Esophagus muscularis mucosa (tissue), 4 donors: ENCODE results near the gene MAMLD1. TPM values are rescaled to one million over a fixed set of nuclear protein-coding genes. Genes with fewer than 3 reads are reported as not detected.

Experiments used
- DNase-seq: peaks from one replicate; pipeline ENCODE4 v3.0.0-alpha.2; 2017; ENCODE audit errors: extremely low spot score
- H3K27ac ChIP-seq, 4 donors: fragments of 200-600 bp; sonication (generic); replicated peaks in 1 of 4; 1 replicate in 3 of 4; 2 replicates in 1 of 4; pipeline ENCODE4 v1.5.1; 2016 to 2019; ENCODE audit warnings: mild to moderate bottlenecking in 1 of 4
- H3K27me3 ChIP-seq, 4 donors: fragments of 200-600 bp; sonication (generic); one replicate each; pipeline versions ENCODE4 v1.5.1 to v1.6.0; 2016 to 2019
- H3K36me3 ChIP-seq, 4 donors: fragments of 200-600 bp; sonication (generic); one replicate each; pipeline ENCODE4 v1.5.1; 2016 to 2019
- H3K4me1 ChIP-seq, 4 donors: fragments of 200-600 bp; sonication (generic); one replicate each; pipeline ENCODE4 v1.5.1; 2016 to 2019
- H3K4me3 ChIP-seq, 4 donors: fragments of 200-600 bp; sonication (generic); 1 replicate in 2 of 4; 2 replicates in 2 of 4; pipeline ENCODE4 v1.5.1; 2016 to 2019; ENCODE audit warnings: mild to moderate bottlenecking in 4 of 4, moderate library complexity in 1 of 4
- H3K9me3 ChIP-seq, 4 donors: fragments of 200-600 bp; sonication (generic); 1 replicate in 3 of 4; 2 replicates in 1 of 4; pipeline ENCODE4 v1.5.1; 2016 to 2019
- EP300 ChIP-seq: sonication (generic); formaldehyde crosslinking; IDR thresholded peaks from one replicate; pipeline ENCODE4 v1.6.1; 2017; ENCODE audit warnings: antibody characterized with exemption
- POLR2A ChIP-seq: fragments of 450-650 bp; IDR thresholded peaks from one replicate; pipeline ENCODE4 v1.6.1; 2017; ENCODE audit warnings: antibody characterized with exemption, moderate library complexity, mild to moderate bottlenecking, low read depth
- POLR2AphosphoS5 ChIP-seq, 2 donors: sonication (generic); formaldehyde crosslinking; IDR thresholded peaks; one replicate each; pipeline ENCODE4 v1.6.1; 2017; ENCODE audit warnings: antibody characterized with exemption in 2 of 2
- WGBS: methylation state at CpG from one replicate; pipeline ENCODE4 v1.1.5; 2018; 5-methylcytosine and 5-hydroxymethylcytosine counted together
- intact Hi-C: fragments of 100-400 bp; cut with DNase I; formaldehyde crosslinking; loops from one replicate; pipeline ENCODE4 v1.15.1; 2023
- total RNA-seq, 4 donors: library from RNA; depleted of rRNA; stranded (reverse); fragments of >200 nt; gene quantifications; one replicate each; pipeline versions ENCODE4 v1.1.0 to v1.2.1, GENCODE V29; 2016
- TF ChIP-seq, protein P1 (sequence below), 3 experiments: fragments of 200-600 bp in 2 of 3; fragments of 450-650 bp in 1 of 3; sonication (generic) in 2 of 3; IDR thresholded peaks; one replicate each; pipeline ENCODE4 v1.5.1; 2017 to 2019; ENCODE audit warnings: antibody characterized with exemption in 3 of 3, mild to moderate bottlenecking in 2 of 3, moderate library complexity in 1 of 3

Gene MAMLD1
- total RNA-seq, 4 donors from 2014 or later = 1.6 to 5.3 (median 3.3) TPM

GRCh38 chrX:150371877-150372276, 8.8 kb downstream of the MAMLD1 start:
- 77% methylated on average over 6 of the region's 6 CpGs for WGBS
- Histone ChIP-seq H3K4me1 (peaks cover 0 to 5% (median 0%) of the 10 kb centered on the region in 4 donors), H3K27ac (peak overlapping the region in 2 of 4 donors; percentile 4 to 44), H3K27me3 (no peaks in the 10 kb centered on the region), H3K9me3 (no peaks in the 10 kb centered on the region), H3K4me3 (no peak overlapping the region), H3K36me3 (no peaks in the 10 kb centered on the region)
- no peak for TF ChIP-seq EP300
- TF ChIP-seq POLR2A = no peak
- TF ChIP-seq, protein P1, sequence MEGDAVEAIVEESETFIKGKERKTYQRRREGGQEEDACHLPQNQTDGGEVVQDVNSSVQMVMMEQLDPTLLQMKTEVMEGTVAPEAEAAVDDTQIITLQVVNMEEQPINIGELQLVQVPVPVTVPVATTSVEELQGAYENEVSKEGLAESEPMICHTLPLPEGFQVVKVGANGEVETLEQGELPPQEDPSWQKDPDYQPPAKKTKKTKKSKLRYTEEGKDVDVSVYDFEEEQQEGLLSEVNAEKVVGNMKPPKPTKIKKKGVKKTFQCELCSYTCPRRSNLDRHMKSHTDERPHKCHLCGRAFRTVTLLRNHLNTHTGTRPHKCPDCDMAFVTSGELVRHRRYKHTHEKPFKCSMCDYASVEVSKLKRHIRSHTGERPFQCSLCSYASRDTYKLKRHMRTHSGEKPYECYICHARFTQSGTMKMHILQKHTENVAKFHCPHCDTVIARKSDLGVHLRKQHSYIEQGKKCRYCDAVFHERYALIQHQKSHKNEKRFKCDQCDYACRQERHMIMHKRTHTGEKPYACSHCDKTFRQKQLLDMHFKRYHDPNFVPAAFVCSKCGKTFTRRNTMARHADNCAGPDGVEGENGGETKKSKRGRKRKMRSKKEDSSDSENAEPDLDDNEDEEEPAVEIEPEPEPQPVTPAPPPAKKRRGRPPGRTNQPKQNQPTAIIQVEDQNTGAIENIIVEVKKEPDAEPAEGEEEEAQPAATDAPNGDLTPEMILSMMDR (IDR thresholded peaks at IDR 0.05) = no peak
- no peak for TF ChIP-seq POLR2AphosphoS5 (IDR thresholded peaks at IDR 0.05)
- DNase-seq = no peak
- intact Hi-C loops = no loop called here

GRCh38 chrX:150372280-150372679, 9.2 kb downstream of the MAMLD1 start:
- intact Hi-C loops = no loop called here
- H3K27me3 ChIP-seq = no peaks in the 10 kb centered on the region
- no peak for TF ChIP-seq POLR2A
- no peak for TF ChIP-seq EP300
- H3K4me3 ChIP-seq = no peak overlapping the region
- H3K36me3 ChIP-seq = no peaks in the 10 kb centered on the region
- 71% methylated on average over 8 of the region's 8 CpGs for WGBS
- peak overlapping the region in 2 of 4 donors; percentile 4 to 44 for H3K27ac ChIP-seq
- DNase-seq = no peak
- no peaks in the 10 kb centered on the region for H3K9me3 ChIP-seq
- H3K4me1 ChIP-seq = peaks cover 0 to under 1% (median 0%) of the 10 kb centered on the region in 4 donors

DNA sequence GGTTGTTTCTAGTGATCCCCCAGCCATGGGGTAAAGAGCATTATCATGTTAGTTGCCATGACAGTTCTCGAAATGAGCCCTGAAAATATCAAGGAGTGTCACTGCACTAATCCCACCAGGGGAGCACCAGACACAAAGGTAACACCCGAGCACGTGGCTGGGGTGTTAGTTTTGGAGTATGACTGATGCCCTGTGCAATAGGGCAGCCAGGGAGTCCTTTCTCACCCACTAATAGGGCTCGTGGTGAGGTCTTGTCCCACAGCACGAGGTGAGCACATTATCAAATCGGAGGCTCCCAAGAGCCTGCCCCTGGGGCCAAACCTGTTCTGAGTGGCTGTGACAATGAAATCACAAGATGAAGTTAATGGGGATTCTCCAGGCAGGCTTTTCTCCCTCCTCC, 9.6 kb downstream of the MAMLD1 start:
- Histone ChIP-seq H3K4me1 (no peaks in the 10 kb centered on the region), H3K9me3 (no peaks in the 10 kb centered on the region), H3K36me3 (no peaks in the 10 kb centered on the region), H3K4me3 (no peak overlapping the region), H3K27me3 (no peaks in the 10 kb centered on the region), H3K27ac (no peak overlapping the region)
- TF ChIP-seq, protein P1 (IDR thresholded peaks at IDR 0.05) = no peak
- TF ChIP-seq POLR2AphosphoS5 (IDR thresholded peaks at IDR 0.05) (no peak), EP300 (no peak), POLR2A (no peak)
- WGBS = 48% methylated on average over 6 of the region's 6 CpGs
- no peak for DNase-seq
- intact Hi-C loops = no loop called here

DNA sequence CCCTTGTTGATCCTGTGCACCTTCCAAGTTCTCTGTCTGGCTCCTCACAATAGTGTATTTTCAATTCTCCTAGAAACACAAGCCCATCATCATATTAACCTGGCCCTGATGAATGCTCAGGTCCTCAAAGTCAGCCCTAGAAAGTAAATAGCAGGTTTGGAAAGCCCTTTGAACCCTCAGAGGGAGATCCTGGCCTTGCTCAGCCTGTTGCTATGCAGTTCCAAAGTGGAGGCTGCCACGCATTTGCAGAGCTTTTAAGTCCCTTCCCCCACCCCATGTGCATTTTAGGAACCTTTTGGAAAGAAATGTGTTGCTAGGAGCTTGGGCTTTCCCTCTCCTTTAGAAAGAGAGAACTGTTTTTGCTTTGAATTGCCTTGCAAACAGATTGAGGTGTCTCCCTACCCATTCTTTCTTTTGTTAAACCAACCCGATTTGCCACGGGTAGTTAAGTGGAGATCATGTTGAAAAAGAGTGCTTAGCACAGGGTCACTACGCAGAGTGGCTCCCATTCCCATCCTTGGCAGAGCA, 12.2 kb downstream of the MAMLD1 start:
- no peak for DNase-seq
- H3K4me3 ChIP-seq = no peak overlapping the region
- no peaks in the 10 kb centered on the region for H3K4me1 ChIP-seq
- no peaks in the 10 kb centered on the region for H3K36me3 ChIP-seq
- WGBS = 72% methylated on average over 4 of the region's 4 CpGs
- no peak overlapping the region for H3K27ac ChIP-seq
- no peaks in the 10 kb centered on the region for H3K9me3 ChIP-seq
- H3K27me3 ChIP-seq = no peaks in the 10 kb centered on the region
- intact Hi-C loops = no loop called here
- TF ChIP-seq, protein P1 (IDR thresholded peaks at IDR 0.05) = no peak
- TF ChIP-seq EP300 (no peak), POLR2AphosphoS5 (IDR thresholded peaks at IDR 0.05) (no peak), POLR2A (no peak)

DNA sequence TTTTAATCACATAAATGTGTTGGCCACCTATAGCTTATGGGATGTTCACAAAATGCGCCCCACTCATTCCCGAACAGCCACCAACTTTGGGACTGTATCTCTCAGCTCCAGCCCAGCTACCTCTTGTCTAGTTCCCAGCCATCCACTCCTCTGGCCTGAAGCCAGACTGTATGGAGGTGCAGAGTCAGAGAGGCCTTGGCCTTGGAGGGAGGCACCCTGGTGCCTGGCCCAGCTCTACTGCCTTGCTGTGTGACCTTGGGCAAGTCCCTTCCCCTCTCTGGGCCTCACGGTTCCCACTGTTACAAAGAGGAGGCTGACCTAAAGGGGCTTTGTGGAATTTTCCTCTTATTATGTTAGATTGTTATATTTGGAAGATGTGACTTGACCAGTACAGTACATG, 13.9 kb downstream of the MAMLD1 start:
- Histone ChIP-seq H3K4me1 (no peaks in the 10 kb centered on the region), H3K4me3 (no peak overlapping the region), H3K9me3 (no peaks in the 10 kb centered on the region), H3K27ac (no peak overlapping the region), H3K27me3 (no peaks in the 10 kb centered on the region), H3K36me3 (no peaks in the 10 kb centered on the region)
- intact Hi-C loops = no loop called here
- TF ChIP-seq, protein P1 (IDR thresholded peaks at IDR 0.05) = no peak
- TF ChIP-seq POLR2A (no peak), EP300 (no peak), POLR2AphosphoS5 (IDR thresholded peaks at IDR 0.05) (no peak)
- DNase-seq = no peak
- WGBS = 77% methylated on average over 3 of the region's 3 CpGs
